ENCODE data around the gene YWHAE. TPM values are rescaled to one million over a fixed set of nuclear protein-coding genes. Genes with fewer than 3 reads are reported as not detected.
"Not testable (repeated sequence)": the region's sequence is repeated elsewhere in the genome, so short reads cannot be mapped to it uniquely, and the experiment has no call there.

Gene YWHAE
- total RNA-seq, 1 experiment from 2014 or later: 591 TPM

GRCh38 chr17:1412185-1413110 is 12.4 kb upstream of the YWHAE start:
- peak; percentile 14 for DNase-seq (ENCODE audit: low read depth)

GRCh38 chr17:1402262-1402586 is 2.2 kb upstream of the YWHAE start:
- no peak for DNase-seq (ENCODE audit: low read depth)

GRCh38 chr17:1398931-1399678 is 917 bp downstream of the YWHAE start:
- DNase-seq (ENCODE audit: low read depth): peak; percentile 39

- DNase-seq (ENCODE audit: low read depth): no peak
These were observed 2.0 kb downstream of the YWHAE start for GRCh38 chr17:1398028-1398427.

GRCh38 chr17:1395876-1396665 is 4.0 kb downstream of the YWHAE start:
- DNase-seq (ENCODE audit: low read depth): not testable (repeated sequence)

- no peak for DNase-seq (ENCODE audit: low read depth)
These were observed 8.4 kb downstream of the YWHAE start for GRCh38 chr17:1391577-1391976.

GRCh38 chr17:1390432-1391367 is 9.3 kb downstream of the YWHAE start:
- DNase-seq (ENCODE audit: low read depth): peak; percentile 14

GRCh38 chr17:1387490-1388227 is 12.4 kb downstream of the YWHAE start:
- DNase-seq (ENCODE audit: low read depth): not testable (repeated sequence)

GRCh38 chr17:1386675-1387190 is 13.3 kb downstream of the YWHAE start:
- not testable (repeated sequence) for DNase-seq (ENCODE audit: low read depth)

- no peak for DNase-seq (ENCODE audit: low read depth)
These were observed 13.8 kb downstream of the YWHAE start for GRCh38 chr17:1386265-1386664.

GRCh38 chr17:1385861-1386260 is 14.2 kb downstream of the YWHAE start:
- DNase-seq (ENCODE audit: low read depth): no peak

- no peak for DNase-seq (ENCODE audit: low read depth)
These were observed 15.1 kb downstream of the YWHAE start for GRCh38 chr17:1384905-1385435.

- DNase-seq (ENCODE audit: low read depth): no peak
These were observed 20.1 kb downstream of the YWHAE start for GRCh38 chr17:1379930-1380313.

- no peak for DNase-seq (ENCODE audit: low read depth)
These were observed 20.7 kb downstream of the YWHAE start for GRCh38 chr17:1379208-1379929.

GRCh38 chr17:1378476-1378860 is 21.6 kb downstream of the YWHAE start:
- not testable (repeated sequence) for DNase-seq (ENCODE audit: low read depth)

- DNase-seq (ENCODE audit: low read depth): no peak
These were observed 22.7 kb downstream of the YWHAE start for GRCh38 chr17:1377334-1377733.

GRCh38 chr17:1376061-1376460 is 24.0 kb downstream of the YWHAE start:
- DNase-seq (ENCODE audit: low read depth): no peak

GRCh38 chr17:1375615-1376014 is 24.4 kb downstream of the YWHAE start:
- DNase-seq (ENCODE audit: low read depth): no peak
